Measurements from ENCODE around the gene FAT3.

Gene FAT3

GRCh38 chr11:92253421-92253820 lies 28.8 kb downstream of the FAT3 start:
- Mint-ChIP-seq H3K4me3 (no peak overlapping the region), H3K27ac (no peak overlapping the region), H3K9me3 (peaks cover 5% of the 10 kb centered on the region), H3K27me3 (peaks cover 1% of the 10 kb centered on the region), H3K36me3 (no peaks in the 10 kb centered on the region), H3K4me1 (no peaks in the 10 kb centered on the region)
- DNase-seq (ENCODE audit: low spot score in 2 of 2) (no peak), ATAC-seq (ENCODE audit: low read depth) (no peak)

GRCh38 chr11:92253945-92254344 lies 29.3 kb downstream of the FAT3 start:
- H3K4me1 Mint-ChIP-seq: no peaks in the 10 kb centered on the region
- H3K27ac Mint-ChIP-seq: no peak overlapping the region
- DNase-seq (ENCODE audit: low spot score in 2 of 2) (no peak), ATAC-seq (ENCODE audit: low read depth) (no peak)
- peaks cover 1% of the 10 kb centered on the region for H3K27me3 Mint-ChIP-seq
- H3K9me3 Mint-ChIP-seq: peaks cover 8% of the 10 kb centered on the region
- no peaks in the 10 kb centered on the region for H3K36me3 Mint-ChIP-seq
- H3K4me3 Mint-ChIP-seq: no peak overlapping the region

GRCh38 chr11:92257536-92257935 lies 32.9 kb downstream of the FAT3 start:
- no peak for ATAC-seq (ENCODE audit: low read depth)
- Mint-ChIP-seq H3K27ac (no peak overlapping the region), H3K27me3 (no peaks in the 10 kb centered on the region), H3K9me3 (peaks cover 7% of the 10 kb centered on the region), H3K4me1 (no peaks in the 10 kb centered on the region), H3K4me3 (no peak overlapping the region), H3K36me3 (no peaks in the 10 kb centered on the region)
- DNase-seq (ENCODE audit: low spot score in 2 of 2): no peak

- no peak overlapping the region for H3K4me3 Mint-ChIP-seq
- peaks cover 4% of the 10 kb centered on the region for H3K9me3 Mint-ChIP-seq
- DNase-seq (ENCODE audit: low spot score in 2 of 2): no peak
- H3K27ac Mint-ChIP-seq: no peak overlapping the region
- H3K27me3 Mint-ChIP-seq: no peaks in the 10 kb centered on the region
- no peak for ATAC-seq (ENCODE audit: low read depth)
- H3K4me1 Mint-ChIP-seq: no peaks in the 10 kb centered on the region
- no peaks in the 10 kb centered on the region for H3K36me3 Mint-ChIP-seq
Measured at GRCh38 chr11:92259861-92260260, 35.2 kb downstream of the FAT3 start.

GRCh38 chr11:92264350-92264749 lies 39.7 kb downstream of the FAT3 start:
- no peak for ATAC-seq (ENCODE audit: low read depth)
- no peak overlapping the region for H3K4me3 Mint-ChIP-seq
- peaks cover 1% of the 10 kb centered on the region for H3K9me3 Mint-ChIP-seq
- no peaks in the 10 kb centered on the region for H3K27me3 Mint-ChIP-seq
- H3K27ac Mint-ChIP-seq: no peak overlapping the region
- no peaks in the 10 kb centered on the region for H3K4me1 Mint-ChIP-seq
- DNase-seq (ENCODE audit: low spot score in 2 of 2): no peak
- H3K36me3 Mint-ChIP-seq: no peaks in the 10 kb centered on the region

GRCh38 chr11:92266806-92267205 lies 42.2 kb downstream of the FAT3 start:
- Mint-ChIP-seq H3K27ac (no peak overlapping the region), H3K4me3 (no peak overlapping the region), H3K9me3 (peaks cover 3% of the 10 kb centered on the region), H3K36me3 (no peaks in the 10 kb centered on the region), H3K27me3 (peaks cover 2% of the 10 kb centered on the region), H3K4me1 (no peaks in the 10 kb centered on the region)
- no peak for DNase-seq (ENCODE audit: low spot score in 2 of 2)
- ATAC-seq (ENCODE audit: low read depth): no peak

- Mint-ChIP-seq H3K4me1 (no peaks in the 10 kb centered on the region), H3K27ac (no peak overlapping the region), H3K27me3 (peaks cover 2% of the 10 kb centered on the region), H3K4me3 (no peak overlapping the region), H3K36me3 (no peaks in the 10 kb centered on the region), H3K9me3 (peaks cover 3% of the 10 kb centered on the region)
- ATAC-seq (ENCODE audit: low read depth) (no peak), DNase-seq (ENCODE audit: low spot score in 2 of 2) (no peak)
Measured at GRCh38 chr11:92267278-92267677, 42.7 kb downstream of the FAT3 start.

- DNase-seq (ENCODE audit: low spot score in 2 of 2) (no peak), ATAC-seq (ENCODE audit: low read depth) (no peak)
- H3K4me3 Mint-ChIP-seq: no peak overlapping the region
- H3K27me3 Mint-ChIP-seq: peaks cover 2% of the 10 kb centered on the region
- H3K36me3 Mint-ChIP-seq: no peaks in the 10 kb centered on the region
- no peak overlapping the region for H3K27ac Mint-ChIP-seq
- peaks cover 3% of the 10 kb centered on the region for H3K9me3 Mint-ChIP-seq
- H3K4me1 Mint-ChIP-seq: no peaks in the 10 kb centered on the region
Measured at GRCh38 chr11:92267968-92268367, 43.4 kb downstream of the FAT3 start.

GRCh38 chr11:92268546-92268945 lies 43.9 kb downstream of the FAT3 start:
- H3K27ac Mint-ChIP-seq: no peak overlapping the region

GRCh38 chr11:92269021-92269420 lies 44.4 kb downstream of the FAT3 start:
- peaks cover 2% of the 10 kb centered on the region for H3K27me3 Mint-ChIP-seq
- DNase-seq (ENCODE audit: low spot score in 2 of 2): no peak

More at GRCh38 chr11:92268546-92268945, 43.9 kb downstream of the FAT3 start:
- no peak for DNase-seq (ENCODE audit: low spot score in 2 of 2)
- no peak overlapping the region for H3K4me3 Mint-ChIP-seq
- H3K4me1 Mint-ChIP-seq: no peaks in the 10 kb centered on the region
- ATAC-seq (ENCODE audit: low read depth): no peak
- H3K9me3 Mint-ChIP-seq: peaks cover 2% of the 10 kb centered on the region
- peaks cover 2% of the 10 kb centered on the region for H3K27me3 Mint-ChIP-seq
- H3K36me3 Mint-ChIP-seq: no peaks in the 10 kb centered on the region

GRCh38 chr11:92269841-92270240 lies 45.2 kb downstream of the FAT3 start:
- Mint-ChIP-seq H3K27ac (no peak overlapping the region), H3K9me3 (peaks cover 2% of the 10 kb centered on the region), H3K27me3 (peaks cover 2% of the 10 kb centered on the region), H3K36me3 (no peaks in the 10 kb centered on the region), H3K4me1 (no peaks in the 10 kb centered on the region), H3K4me3 (no peak overlapping the region)
- no peak for DNase-seq (ENCODE audit: low spot score in 2 of 2)
- no peak for ATAC-seq (ENCODE audit: low read depth)

More at GRCh38 chr11:92269021-92269420, 44.4 kb downstream of the FAT3 start:
- no peak overlapping the region for H3K4me3 Mint-ChIP-seq
- no peak overlapping the region for H3K27ac Mint-ChIP-seq
- ATAC-seq (ENCODE audit: low read depth): no peak
- H3K9me3 Mint-ChIP-seq: peaks cover 2% of the 10 kb centered on the region
- H3K4me1 Mint-ChIP-seq: no peaks in the 10 kb centered on the region
- H3K36me3 Mint-ChIP-seq: no peaks in the 10 kb centered on the region

GRCh38 chr11:92272651-92273050 lies 48.0 kb downstream of the FAT3 start:
- Mint-ChIP-seq H3K9me3 (peaks cover 4% of the 10 kb centered on the region), H3K27me3 (peaks cover 2% of the 10 kb centered on the region), H3K4me3 (no peak overlapping the region), H3K36me3 (no peaks in the 10 kb centered on the region), H3K27ac (no peak overlapping the region), H3K4me1 (no peaks in the 10 kb centered on the region)
- no peak for DNase-seq (ENCODE audit: low spot score in 2 of 2)
- ATAC-seq (ENCODE audit: low read depth): no peak

All from memory B cell (primary cell).